Amygdala (tissue), 56 donors: ENCODE results near the gene GALNT3.
A peak's percentile ranks its signal among the peaks of the same experiment; 100 is the strongest.

Source experiments
- DNase-seq, 56 donors: peaks; one replicate each; lab custom pipeline; 2025; lab: John Stamatoyannopoulos, UW

GALNT3 gene

DNA sequence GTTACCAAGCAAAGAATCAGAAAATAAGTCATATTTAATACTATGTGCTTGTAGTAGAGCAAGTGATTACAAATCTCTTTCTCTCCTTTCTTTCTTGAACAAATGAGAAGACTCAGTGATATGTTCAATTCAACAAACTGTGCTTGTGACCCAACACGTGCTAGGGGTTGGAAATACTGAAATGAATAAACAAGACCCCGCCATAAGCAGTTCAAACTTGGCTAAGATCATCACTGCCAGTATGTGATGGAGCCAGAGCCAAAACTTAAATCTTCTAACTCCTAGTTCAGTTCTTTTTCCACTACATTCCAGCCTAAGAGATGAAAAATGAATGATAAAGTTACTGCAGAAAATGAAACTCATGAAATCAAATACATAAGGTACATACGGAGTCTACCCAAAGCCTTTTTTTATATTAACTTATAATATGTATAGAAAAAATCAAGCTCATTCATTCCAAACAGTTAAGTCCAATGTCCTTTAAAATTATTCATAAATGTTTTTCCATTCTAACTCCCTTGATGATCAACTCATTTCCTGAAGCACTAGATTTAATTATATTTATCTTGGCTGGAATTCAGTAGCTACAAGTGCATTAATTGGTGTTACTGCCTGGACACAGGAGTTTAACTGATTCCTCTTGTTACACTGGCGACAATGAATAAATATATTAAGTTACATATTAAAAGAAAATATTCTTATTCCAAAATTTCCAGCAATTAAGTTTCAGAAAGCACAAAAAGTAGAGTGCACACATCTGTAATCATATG, 36.0 kb downstream of the GALNT3 start:
- DNase-seq: no peak

DNA sequence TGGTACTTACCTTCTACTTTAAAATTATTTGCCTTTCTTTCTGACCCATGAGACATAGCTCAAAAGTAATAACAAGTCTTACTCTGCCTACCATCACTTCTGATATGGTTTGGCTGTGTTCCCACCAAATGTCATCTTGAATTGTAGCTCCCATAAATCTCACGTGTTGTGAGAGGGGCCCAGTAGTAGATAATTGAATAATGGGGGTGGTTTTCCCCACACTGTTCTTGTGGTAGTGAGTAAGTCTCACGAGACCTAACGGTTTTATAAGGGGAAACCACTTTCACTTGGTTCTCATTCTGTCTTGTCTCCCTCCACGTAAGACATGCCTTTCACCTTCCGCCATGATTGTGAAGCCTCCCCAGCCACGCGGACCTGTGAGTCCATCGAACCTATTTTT, 47.5 kb downstream of the GALNT3 start:
- no peak for DNase-seq

DNA sequence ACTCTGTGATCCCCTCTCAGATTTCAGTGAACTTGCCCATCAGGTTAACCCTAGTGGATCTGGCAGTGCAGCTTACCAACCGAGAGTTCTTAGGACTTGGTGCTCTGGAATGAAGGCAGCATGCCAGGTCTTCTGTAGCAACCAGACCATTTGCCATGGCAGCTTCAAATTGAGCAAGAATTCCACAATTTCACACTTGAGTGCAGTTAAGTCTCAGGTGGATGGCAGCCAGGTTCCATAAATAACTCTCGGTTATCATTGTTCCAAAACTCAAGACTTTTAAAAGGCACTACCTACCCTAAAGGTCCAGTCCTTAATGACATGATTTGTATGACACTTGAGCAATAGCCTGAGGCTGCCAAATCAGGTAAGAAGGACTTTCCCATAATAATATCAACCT, 48.1 kb downstream of the GALNT3 start:
- DNase-seq: peak in 23 of 56 donors; percentile 0 to 59 (median 13)

DNA sequence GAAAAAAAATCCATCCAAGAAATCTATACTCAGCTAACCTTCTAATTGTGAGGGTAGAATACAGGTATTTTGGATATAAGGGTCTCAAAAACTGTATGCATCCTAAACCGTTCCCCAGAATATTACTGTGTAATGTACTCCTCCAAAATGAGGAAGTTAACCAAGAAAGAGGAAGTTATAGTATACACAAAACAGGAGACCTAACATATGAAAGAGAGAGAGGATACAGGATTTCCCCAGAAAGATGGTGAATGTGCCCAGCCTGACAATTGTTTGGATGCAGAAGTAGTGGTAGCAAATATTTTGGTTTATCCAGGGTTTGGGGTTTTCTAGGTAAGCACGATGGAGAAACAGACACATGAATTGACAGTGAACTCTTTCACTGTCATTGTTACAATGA, 50.6 kb downstream of the GALNT3 start:
- DNase-seq: no peak

DNA sequence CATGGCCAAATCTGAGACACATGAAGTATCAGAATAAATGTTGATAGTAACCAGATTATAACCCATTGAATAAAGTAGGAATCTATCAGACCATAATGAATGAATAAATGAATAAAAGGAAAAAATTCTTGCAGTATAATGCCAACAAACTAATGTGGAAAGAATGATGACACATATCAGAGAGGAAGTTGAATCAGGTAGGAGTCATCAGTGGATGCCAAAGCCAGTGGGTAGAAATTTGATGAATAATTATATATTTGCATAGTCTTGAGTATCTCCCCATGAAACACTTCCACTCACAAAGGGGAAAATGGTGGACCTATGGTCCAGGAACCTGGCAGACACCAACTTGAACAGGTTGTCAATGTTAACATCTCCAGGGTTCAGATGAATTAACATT, 68.6 kb downstream of the GALNT3 start:
- no peak for DNase-seq

DNA sequence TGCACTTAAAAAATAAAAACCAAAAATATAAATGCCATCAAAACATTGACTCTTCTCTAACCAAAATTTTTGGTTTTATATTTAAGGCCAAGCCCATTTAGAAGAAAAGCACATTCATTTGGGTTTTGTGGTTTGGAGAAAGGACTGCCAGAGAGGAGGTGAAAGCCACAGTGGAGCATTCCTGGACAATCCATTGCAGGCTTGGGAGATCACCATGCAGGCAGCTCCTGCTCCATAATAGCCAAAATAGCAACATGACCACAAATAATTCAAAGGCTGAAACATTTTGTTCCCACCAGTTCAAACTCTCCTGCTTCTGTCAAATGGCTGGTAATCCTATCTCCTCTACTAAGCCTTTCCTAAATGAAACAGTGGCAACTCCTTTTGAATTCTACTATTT, 73.5 kb downstream of the GALNT3 start:
- DNase-seq: no peak

DNA sequence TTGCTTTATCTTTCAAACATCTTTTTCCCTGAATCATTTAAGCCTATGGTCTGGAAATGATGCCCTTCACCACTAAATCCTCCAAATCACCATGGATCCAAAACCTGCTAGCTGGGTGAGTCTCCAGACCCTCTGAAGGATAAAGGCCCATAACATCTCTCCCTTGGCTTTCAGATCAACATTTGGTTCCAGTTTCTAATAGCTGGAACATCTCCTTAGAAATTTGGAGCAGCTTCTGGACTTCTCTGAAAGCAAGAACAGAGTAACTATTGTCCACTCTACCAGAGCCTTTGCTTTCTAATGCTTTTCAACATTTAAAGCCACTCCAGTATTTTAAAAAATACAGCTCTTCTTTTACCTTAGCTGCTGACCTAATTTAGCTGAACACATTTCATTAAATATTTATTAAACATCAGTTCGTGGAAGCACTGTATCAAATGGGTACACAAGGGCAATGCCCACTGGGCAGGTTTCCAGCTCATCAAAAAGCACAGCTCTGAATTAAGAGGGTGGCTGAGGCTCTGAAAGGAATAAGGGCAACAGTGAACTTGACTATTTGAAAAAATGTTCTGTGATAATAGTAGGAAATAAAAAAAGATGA, 75.3 kb downstream of the GALNT3 start:
- peak in 32 of 56 donors; percentile 1 to 65 (median 12) for DNase-seq

DNA sequence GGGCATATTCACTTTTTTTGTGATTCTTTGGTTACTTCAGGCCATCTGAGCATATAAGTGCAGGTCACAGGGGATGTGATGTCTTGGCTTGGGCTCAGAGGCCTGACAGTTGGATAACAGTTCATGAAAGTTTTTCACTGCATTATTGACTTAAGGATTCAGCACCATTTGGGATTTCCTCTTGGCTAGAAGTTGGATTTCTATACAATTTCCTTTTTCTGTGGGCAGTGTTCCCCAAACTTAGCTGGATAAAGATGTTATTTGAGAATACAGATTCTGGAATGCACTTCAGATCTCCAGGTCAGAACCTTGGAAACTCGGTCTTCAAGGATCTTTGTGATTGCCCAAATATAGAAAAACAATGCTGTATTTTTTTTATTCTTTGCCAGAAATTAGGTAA, 78.0 kb downstream of the GALNT3 start:
- no peak for DNase-seq

DNA sequence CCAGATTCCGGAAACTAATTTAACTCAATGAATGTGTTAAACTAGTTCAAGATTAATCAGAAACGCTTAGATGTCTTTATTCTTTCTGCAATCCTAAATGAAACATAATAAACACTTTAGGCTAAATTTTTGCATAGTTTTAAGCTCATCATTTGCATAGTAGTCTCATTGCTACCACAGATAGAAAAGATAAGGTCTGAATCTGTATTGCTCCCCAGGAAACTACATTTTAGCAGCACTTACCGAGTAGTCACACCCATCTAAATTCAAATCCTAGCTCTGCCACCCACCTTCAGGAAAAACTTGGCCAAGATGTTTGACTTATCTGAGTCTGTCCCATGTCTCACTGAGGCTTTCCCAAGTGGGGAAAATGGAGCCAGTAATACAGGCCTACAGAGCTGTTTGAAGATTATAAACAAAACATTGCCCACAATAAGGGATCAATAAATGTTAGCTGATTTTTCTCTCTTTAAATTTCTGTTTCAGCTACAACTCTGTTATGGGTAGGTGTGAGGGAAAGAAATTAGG, 87.0 kb downstream of the GALNT3 start:
- no peak for DNase-seq

DNA sequence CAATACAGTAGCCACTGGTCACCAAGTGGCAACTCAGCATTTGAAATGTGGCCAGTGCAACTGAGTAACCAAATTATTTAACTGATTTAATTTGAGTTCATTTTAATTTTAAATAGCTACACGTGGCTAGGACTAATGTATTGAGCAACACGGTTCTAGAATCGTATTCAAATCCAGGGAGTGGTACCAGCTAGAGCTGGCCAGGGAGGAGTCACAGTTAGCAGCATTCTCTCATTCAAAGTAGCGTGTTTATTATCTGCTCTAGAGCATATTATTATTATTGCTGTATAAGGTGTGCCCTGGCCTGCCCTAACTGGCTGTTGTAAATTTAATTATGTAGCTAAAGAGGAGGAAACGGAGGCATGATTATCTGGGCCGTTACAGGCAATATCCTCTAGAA, 92.9 kb downstream of the GALNT3 start:
- DNase-seq: no peak

DNA sequence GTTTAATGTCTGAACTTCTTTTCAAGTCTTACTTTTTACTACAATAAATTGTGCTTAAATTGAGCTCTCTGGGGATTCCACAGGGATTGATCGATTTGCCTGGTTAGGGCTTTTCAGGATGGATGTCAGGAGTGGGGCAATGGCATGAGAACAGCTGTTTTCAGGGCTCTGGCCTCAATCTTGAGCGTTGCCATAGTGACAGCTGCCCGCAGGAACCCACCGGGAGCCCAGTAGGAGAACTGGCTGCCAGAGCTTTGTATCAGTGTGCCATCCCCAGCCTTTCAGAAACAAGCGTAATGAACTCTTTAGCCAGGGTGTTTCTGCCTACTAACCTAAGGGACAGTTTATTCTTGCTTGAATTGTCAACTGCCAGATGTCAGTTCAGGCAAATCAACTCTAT, 93.5 kb downstream of the GALNT3 start:
- no peak for DNase-seq

DNA sequence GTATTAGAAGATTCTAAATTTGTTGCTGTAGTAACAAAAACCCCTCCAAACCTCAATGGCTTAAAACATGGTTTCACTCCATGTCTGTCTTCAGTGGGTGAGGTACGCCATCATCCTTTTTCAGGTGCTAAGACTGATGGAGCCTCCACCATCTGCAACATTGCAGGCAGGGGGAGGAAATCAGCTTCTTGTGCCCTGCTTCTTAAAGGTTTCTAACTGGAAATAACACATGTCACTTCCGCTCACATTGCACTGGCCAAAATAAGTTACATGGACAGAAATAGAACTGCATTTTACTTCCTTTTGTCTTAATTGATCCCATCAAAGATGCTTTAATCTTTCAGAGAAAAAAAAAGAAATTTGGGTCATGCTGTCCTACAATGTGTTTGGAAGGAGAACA, 94.1 kb downstream of the GALNT3 start:
- DNase-seq: no peak

DNA sequence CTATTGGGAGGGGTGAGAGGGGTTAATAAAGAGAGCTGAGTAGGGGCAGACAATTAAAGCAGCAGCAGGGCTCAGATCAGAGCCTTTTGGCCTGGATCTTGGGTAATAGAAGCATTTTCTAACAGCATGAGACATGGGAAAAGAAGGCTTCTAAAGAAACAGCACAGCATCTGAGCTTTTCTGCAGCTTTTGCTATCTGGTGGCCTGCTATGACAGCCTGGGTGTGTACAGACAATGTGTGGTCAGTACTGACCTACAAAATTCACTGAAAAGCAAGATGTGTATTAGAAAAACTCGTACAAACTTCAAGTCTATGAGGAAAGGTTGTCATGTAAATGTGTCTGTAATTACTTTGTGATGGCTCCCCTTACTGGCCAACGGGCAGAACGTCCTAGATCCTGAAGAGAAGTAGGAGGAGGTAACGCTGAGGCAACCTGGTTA, 95.6 kb downstream of the GALNT3 start:
- peak in 22 of 56 donors; percentile 4 to 74 (median 24) for DNase-seq

DNA sequence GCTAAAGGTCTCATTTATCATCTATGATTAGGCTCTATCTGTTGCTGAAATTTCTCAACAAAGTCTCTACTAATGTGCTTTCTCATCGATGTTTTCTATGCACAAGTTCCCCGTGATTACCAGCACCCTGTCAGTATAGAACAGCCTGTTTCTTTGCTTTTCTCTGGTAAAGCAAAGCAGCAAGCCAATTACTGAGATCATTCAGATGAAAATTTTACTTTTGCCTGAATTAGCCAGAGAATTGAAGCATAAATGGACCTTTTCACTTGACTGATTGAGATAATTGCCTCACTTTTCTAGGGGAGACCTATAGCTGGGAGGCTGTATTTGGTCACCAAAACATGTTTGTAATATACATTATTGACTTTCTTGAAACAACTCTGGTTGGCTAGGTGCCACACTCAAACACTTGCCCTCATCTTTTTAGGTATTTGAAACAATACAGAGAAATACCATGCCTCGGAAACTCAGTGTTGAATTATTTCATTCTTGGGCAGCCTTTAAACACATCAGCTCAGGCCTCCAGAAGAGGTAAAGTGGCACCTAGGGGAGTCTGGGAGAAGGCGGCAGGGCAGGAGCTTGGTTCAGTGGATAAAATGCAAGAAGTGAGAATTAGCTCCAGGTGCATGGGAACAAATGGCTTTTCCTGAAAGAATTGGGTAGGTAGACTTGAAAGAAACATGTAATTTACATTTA, 96.2 kb downstream of the GALNT3 start:
- no peak for DNase-seq
